Endometrial microvascular endothelial cells (primary cell): Measurements from ENCODE around the gene VPS33B. TPM values are rescaled to one million over a fixed set of nuclear protein-coding genes. Genes with fewer than 3 reads are reported as not detected.

ENCODE experiments used
- in situ Hi-C: cut with HindIII; loops from 2 replicates; pipeline ENCODE4 v1.10.0; 2017; ENCODE audit warnings: low sequenced_read_pairs, low pct_unique_long_range_greater_than_20kb; ENCODE audit errors: inconsistent ontology term
- total RNA-seq: library from RNA; depleted of rRNA; stranded (reverse); fragments of >200 nt; gene quantifications from one replicate; pipeline ENCODE4 v1.2.3, GENCODE V29; 2015; ENCODE audit errors: inconsistent ontology term

Gene VPS33B
- total RNA-seq, 1 donor from 2014 or later = 17.4 TPM

DNA sequence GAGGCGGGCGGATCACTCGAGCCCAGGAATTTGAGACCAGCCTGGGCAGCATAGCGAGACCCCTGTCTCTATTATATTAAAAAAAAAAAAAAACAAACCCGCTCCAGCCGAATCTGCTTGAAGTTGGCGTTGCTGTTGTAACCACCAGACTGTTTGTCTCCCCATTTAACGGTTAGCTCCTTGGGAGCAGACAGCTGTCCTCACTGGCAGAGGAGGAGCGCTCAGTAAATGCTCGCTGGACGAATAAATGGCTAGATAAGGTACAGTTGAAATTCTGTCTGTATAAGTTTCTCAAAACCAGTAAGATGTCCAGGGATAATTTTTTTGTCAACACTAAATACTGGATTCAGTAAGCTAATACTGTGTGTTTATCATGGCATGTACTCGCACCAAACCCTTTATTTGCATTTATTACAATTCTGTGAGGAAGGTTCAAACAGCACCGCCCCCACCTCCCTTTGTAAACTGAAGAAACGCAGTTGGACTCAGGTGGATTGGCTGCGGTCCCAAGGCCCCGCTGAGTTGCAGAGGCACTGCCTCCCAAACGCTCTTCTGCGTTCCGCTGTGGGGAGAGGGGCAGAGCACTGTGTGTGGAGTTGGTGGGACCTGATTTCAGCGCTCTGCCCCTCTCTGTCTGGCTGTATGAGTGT, 66.6 kb downstream of the VPS33B start:
- in situ Hi-C loops = no loop called here

DNA sequence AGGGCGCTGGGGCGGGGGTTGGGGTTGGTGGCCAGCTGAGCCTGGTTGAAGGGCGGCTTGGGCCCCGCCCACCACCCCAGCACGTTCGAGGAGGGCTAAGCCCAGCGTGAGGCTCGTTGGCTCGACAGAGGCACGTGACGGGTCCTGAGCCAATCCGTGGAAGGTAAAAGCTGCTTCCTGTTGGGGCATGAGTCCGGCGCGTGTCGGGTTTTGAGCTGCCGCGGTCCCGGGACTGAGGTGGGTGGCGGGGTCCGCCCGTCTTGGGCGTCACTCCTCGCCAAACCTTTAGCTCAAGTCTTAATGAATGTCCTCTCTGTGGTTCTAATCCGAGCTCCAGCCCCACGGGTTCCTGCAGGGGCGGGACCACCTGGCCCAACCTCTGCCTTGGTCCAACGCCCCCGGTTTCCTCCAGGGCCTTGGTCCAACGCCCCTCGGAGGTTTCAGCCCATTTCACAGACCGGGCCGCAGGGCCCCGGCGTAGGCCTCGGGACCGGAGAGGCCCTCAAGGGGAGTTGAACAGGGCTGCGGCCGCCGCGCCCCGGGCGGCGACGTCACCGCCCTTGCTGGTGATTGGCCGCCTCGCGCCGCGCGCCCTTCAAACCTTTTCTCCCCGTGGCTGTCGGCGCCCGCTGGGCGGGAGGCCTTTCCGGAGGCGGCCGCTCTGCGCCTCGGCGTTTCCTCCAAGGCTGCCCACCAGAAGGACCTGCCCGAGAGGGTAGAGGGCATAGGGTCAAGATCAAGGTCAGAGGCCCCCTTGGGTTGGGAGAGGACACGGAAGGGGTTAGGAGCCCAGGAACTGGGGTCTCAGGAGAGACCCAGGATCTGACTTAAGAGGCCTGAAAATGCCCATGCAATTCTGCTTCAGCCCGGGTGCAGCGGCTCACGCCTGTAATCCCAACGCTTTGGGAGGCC, 67.4 kb downstream of the VPS33B start, which contains the start of gene RCCD1:
Gene RCCD1 (plus strand): TSS at position 173 of the 912 bp plus-strand sequence. CDS start 1,851 bp downstream, outside the sequence.
- in situ Hi-C loops = no loop called here

DNA sequence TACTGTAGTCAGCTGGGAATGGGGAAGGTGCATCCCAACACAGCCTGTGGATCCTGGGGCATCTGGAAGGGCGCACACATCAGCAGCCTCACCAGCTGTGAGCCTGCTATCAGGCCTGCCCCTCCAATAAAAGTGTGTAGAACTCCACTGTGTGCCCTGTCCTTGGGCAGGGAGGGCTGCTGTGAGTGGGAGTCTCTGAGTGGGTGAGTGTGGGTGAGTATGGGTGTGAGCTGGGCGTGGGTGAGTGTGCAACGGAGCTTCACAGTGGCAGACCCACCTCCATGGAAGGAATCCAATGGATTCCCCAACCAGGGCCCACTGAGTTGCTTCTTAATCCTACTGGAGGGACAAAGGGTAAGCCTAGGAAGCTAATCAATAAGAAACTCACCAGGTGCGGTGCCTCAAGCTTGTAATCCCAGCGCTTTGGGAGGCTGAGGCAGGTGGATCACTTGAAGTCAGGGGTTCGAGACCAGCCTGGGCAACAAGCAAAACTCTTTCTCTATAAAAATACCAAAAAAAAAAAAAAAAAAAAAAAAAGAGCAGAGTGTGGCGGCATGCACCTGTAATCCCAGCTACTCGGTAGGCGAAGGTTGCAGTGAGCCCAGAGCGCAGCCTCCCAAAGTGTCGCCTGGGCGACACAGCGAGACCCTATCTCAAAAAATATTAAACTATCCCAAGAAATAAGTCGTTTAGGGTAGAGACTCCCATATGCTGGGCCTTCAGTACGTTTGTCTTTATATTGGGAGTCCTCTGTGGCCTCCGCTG, 68.3 kb downstream of the VPS33B start:
- in situ Hi-C loops = no loop called here

DNA sequence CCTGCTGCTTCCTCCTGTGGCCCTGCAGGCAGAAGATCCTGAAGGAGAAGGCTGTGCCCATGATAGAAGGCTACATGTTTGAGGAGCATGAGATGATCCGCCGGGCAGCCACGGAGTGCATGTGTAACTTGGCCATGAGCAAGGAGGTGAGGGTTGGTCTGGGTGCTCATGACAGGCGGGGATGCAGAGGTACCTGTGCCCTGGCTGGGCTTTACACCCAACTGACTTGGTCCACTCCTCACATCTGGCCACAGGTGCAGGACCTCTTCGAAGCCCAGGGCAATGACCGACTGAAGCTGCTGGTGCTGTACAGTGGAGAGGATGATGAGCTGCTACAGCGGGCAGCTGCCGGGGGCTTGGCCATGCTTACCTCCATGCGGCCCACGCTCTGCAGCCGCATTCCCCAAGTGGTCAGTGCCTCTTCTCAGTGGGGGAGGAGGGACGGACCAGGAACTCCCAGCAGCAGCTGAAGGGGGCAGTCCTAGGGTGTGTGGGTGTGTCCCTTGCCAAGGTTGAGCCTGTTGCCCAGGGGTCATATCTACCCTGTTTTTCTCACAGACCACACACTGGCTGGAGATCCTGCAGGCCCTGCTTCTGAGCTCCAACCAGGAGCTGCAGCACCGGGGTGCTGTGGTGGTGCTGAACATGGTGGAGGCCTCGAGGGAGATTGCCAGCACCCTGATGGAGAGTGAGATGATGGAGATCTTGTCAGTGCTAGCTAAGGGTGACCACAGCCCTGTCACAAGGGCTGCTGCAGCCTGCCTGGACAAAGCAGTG, 69.3 kb downstream of the VPS33B start:
- in situ Hi-C loops = no loop called here

DNA sequence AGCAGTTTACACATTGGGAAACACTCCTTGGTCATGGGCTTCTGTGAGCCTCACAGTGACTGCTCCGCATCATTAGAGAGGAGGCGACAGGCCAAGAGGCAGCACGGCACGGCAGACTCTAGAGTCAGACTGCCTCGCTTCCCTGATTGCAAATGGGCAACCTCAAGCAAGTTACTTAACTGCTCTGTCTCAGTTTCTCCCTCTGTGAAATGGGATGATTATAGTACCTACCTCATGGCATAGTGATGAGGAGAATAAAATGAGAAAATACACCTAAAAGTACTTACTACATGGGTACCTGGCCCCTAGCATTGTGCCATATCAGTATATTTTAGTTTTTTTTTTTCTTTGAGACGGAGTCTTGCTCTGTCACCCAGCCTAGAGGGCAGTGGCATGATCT, 71.7 kb downstream of the VPS33B start:
- in situ Hi-C loops = no loop called here

DNA sequence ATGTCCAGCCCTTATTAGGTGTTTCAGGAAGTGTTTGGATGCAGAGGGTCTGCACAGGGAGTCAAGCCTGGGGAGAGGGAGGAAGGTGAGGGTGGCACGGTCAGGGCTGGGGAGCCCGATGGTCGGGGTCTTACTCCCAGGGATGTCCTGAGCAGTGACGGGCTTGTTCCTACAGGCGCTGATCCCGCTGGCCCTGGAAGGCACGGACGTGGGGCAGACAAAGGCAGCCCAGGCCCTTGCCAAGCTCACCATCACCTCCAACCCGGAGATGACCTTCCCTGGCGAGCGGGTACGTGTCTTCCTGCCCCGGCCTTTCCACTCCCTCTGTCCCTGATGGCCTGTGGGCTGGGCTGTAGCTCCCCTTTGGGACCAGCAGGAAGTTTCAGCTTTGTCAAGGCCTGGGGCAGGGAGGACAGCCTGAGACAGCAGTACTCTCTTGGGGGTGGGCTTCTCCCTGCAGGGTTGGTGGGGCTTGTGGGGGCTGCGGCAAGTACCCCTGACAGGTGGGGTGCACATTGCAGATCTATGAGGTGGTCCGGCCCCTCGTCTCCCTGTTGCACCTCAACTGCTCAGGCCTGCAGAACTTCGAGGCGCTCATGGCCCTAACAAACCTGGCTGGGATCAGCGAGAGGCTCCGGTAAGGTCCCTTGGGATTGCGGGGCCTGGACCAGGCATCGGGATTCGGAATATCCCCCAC, 72.3 kb downstream of the VPS33B start:
- in situ Hi-C loops = no loop called here

Other genes with a start within 250 kb of the VPS33B start
- gene FURIN, start 154.0 kb downstream of the VPS33B start, total RNA-seq = 156 TPM
- 144 TPM for gene FES, start 138.1 kb downstream of the VPS33B start, total RNA-seq
- 25.9 TPM for gene MAN2A2, start 119.3 kb downstream of the VPS33B start, total RNA-seq
- 49.6 TPM for gene HDDC3, start 90.0 kb downstream of the VPS33B start, total RNA-seq
- 62.3 TPM for gene UNC45A, start 87.3 kb downstream of the VPS33B start, total RNA-seq
- gene RCCD1, start 67.7 kb downstream of the VPS33B start, total RNA-seq = 30.0 TPM
- gene PRC1, start 28.1 kb downstream of the VPS33B start, total RNA-seq = 230 TPM
- gene SV2B, start 77.7 kb upstream of the VPS33B start, total RNA-seq = not detected